ENCODE data around the gene SELENOH. TPM values are rescaled to one million over a fixed set of nuclear protein-coding genes. Genes with fewer than 3 reads are reported as not detected.

SELENOH gene
- total RNA-seq, 1 experiment from 2014 or later = 306 TPM

DNA sequence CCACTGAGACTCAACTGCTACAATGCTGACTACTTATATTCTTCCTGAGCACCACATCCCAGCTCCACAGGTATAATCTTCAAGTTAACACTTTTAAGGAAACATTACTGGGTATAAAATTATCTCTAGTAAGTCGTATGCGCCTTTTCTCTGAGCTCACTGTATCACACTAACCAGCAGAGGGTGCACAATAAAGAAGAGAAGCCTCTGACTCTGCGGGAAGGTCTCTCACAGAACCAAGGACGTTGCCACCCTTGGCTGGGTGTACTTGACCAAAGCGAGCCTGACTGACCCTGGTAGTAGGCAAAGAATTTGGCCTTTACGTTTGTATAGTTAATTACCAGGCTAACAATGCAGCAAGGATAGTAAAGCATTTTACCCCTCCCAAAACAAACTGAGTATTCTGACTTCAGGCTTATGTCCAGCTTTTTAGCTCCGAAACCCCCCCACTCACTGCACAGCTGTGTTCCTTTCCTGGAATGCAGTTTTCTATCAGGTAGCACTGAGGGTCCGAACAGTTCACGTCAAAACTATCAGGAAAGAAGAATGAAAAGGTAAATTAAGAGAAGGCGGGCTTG is 10.5 kb downstream of the SELENOH start, which contains the start of gene BTBD18:
BTBD18 (minus strand) TSS at position 144 of the 578 bp plus-strand sequence. CDS start 631 bp downstream, outside the sequence.
- Histone ChIP-seq H3F3A (ENCODE audit: low read length, unreplicated experiment) (peaks cover 5% of the 10 kb centered on the region), H3K27me3 (ENCODE audit: low read length) (no peaks in the 10 kb centered on the region), H3K4me1 (ENCODE audit: insufficient read depth, low read length) (0 out of 2 replicates have a peak, but pooled peaks cover 3% of the 10 kb centered on the region), H3K9me3 (ENCODE audit: low read length) (no peaks in the 10 kb centered on the region), H3K36me3 (ENCODE audit: low read depth, low read length) (no peaks in the 10 kb centered on the region), H3K9me2 (replicated peaks; ENCODE audit: low read length) (no peaks in the 10 kb centered on the region), H3K79me2 (ENCODE audit: low read length) (no peaks in the 10 kb centered on the region), H3K4me2 (ENCODE audit: low read length) (no peak within 1 kb of the TSS), H2AFZ (ENCODE audit: low read length) (no peak within 1 kb of the TSS), H3K9ac (ENCODE audit: low read length) (no peak within 1 kb of the TSS), H3K27ac (ENCODE audit: low read length) (no peak within 1 kb of the TSS), H4K20me1 (ENCODE audit: low read length) (no peaks in the 10 kb centered on the region), H3K4me3 (ENCODE audit: low read length) (no peak within 1 kb of the TSS)
- ChIA-PET CTCF (interaction anchor here (0.5 to 2.7 kb wide), 9 partner anchors 10 to 762 kb away, joined by 3 to 46 read pairs (median 5); partner anchors contain the start of gene CTNND1), POLR2A (ENCODE audit: unreplicated experiment) (interaction anchor here (0.6 to 1.1 kb wide), 2 partner anchors 9 to 48 kb away, joined by 5 read pairs; no protein-coding TSS in a partner anchor)
- no TSS peak for BruUV-seq (replicated peaks)
- TF ChIP-seq EZH2phosphoT487 (IDR thresholded peaks at IDR 0.05; ENCODE audit: borderline replicate concordance, low read length) = no peak
- TF ChIP-seq, protein P1, sequence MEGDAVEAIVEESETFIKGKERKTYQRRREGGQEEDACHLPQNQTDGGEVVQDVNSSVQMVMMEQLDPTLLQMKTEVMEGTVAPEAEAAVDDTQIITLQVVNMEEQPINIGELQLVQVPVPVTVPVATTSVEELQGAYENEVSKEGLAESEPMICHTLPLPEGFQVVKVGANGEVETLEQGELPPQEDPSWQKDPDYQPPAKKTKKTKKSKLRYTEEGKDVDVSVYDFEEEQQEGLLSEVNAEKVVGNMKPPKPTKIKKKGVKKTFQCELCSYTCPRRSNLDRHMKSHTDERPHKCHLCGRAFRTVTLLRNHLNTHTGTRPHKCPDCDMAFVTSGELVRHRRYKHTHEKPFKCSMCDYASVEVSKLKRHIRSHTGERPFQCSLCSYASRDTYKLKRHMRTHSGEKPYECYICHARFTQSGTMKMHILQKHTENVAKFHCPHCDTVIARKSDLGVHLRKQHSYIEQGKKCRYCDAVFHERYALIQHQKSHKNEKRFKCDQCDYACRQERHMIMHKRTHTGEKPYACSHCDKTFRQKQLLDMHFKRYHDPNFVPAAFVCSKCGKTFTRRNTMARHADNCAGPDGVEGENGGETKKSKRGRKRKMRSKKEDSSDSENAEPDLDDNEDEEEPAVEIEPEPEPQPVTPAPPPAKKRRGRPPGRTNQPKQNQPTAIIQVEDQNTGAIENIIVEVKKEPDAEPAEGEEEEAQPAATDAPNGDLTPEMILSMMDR (conservative IDR thresholded peaks at IDR 0.05; ENCODE audit: low read depth, low read length) = peak; percentile 87
- peak; percentile 79 for DNase-seq
- intact Hi-C loops (cut with micrococcal nuclease) = loop anchor here (1.0 kb wide), 1 partner anchor 49 kb away; no protein-coding TSS in a partner anchor
- peak; percentile 92 for ATAC-seq

DNA sequence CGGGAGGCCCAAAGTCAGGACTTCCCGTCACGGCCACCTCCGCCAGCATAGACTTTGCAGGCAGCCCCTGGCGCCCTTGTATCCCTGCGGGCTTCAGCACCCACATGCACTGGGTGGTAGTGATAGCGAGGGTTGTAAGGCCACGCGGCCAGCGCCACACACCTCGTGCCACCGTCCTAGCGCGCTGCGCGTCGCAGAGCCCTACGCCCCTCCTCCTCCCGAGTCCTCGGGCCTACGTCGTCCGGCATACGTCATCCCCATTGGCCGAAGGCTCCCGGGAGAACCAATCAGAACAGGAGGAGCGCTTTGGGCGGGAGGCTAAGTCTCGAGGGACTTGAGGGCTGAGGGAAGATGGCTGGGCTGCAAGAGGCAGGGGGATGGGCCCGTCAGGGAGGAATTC is 11.7 kb downstream of the SELENOH start:
- intact Hi-C loops (cut with micrococcal nuclease) = no loop called here
- Histone ChIP-seq H3K9me3 (ENCODE audit: low read length) (no peaks in the 10 kb centered on the region), H3K4me2 (ENCODE audit: low read length) (no peak overlapping the region), H3K9ac (ENCODE audit: low read length) (no peak overlapping the region), H2AFZ (ENCODE audit: low read length) (no peak overlapping the region), H3K4me1 (ENCODE audit: insufficient read depth, low read length) (0 out of 2 replicates have a peak, but pooled peaks cover 3% of the 10 kb centered on the region), H3K27ac (ENCODE audit: low read length) (no peak overlapping the region), H3K4me3 (ENCODE audit: low read length) (no peak overlapping the region), H3K27me3 (ENCODE audit: low read length) (no peaks in the 10 kb centered on the region), H3K9me2 (replicated peaks; ENCODE audit: low read length) (no peaks in the 10 kb centered on the region), H4K20me1 (ENCODE audit: low read length) (no peaks in the 10 kb centered on the region), H3F3A (ENCODE audit: low read length, unreplicated experiment) (peaks cover 3% of the 10 kb centered on the region), H3K36me3 (ENCODE audit: low read depth, low read length) (no peaks in the 10 kb centered on the region), H3K79me2 (ENCODE audit: low read length) (no peaks in the 10 kb centered on the region)
- DNase-seq (no peak), ATAC-seq (no peak)
- TF ChIP-seq, protein P1 (conservative IDR thresholded peaks at IDR 0.05; ENCODE audit: low read depth, low read length) = no peak
- no peak for TF ChIP-seq EZH2 (IDR thresholded peaks at IDR 0.05; ENCODE audit: low read length, unreplicated experiment)
- TF ChIP-seq EZH2phosphoT487 (IDR thresholded peaks at IDR 0.05; ENCODE audit: borderline replicate concordance, low read length) = no peak
- ChIA-PET POLR2A (ENCODE audit: unreplicated experiment) (no interaction called here), CTCF (interaction anchor here (0.7 to 2.7 kb wide), 3 partner anchors 41 to 47 kb away, joined by 4 to 46 read pairs (median 13); no protein-coding TSS in a partner anchor)
- no TSS peak for BruUV-seq (replicated peaks)

DNA sequence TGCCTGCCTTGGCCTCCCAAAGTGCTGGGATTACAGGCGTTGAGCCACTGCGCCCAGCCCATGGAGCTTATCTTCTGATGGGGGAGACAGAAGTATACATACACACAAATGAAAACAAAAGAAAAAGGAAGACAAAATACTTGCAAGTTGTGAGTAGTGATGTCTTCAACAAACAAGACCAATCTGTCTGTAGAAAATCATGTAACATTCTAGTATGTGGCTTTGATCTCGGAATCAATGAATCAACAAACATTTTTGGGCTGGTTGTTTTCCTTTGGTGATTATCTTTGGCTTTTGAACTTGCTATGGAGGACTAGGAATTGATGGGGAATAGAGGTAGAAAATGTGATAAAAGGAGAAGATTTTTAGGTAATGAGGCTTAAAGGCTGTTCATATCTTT is 16.9 kb downstream of the SELENOH start:
- H3F3A ChIP-seq (ENCODE audit: low read length, unreplicated experiment) = no peaks in the 10 kb centered on the region
- intact Hi-C loops (cut with micrococcal nuclease) = no loop called here
- no TSS peak for BruUV-seq (replicated peaks)
- peaks cover 8% of the 10 kb centered on the region; the same call in 1 of the 2 replicates for H4K20me1 ChIP-seq (ENCODE audit: low read length)
- DNase-seq (no peak), ATAC-seq (no peak)
- no peak overlapping the region for H3K4me3 ChIP-seq (ENCODE audit: low read length)
- no peaks in the 10 kb centered on the region for H3K27me3 ChIP-seq (ENCODE audit: low read length)
- TF ChIP-seq EZH2phosphoT487 (IDR thresholded peaks at IDR 0.05; ENCODE audit: borderline replicate concordance, low read length) (no peak), EZH2 (IDR thresholded peaks at IDR 0.05; ENCODE audit: low read length, unreplicated experiment) (no peak)
- TF ChIP-seq, protein P1 (conservative IDR thresholded peaks at IDR 0.05; ENCODE audit: low read depth, low read length) = no peak
- no peaks in the 10 kb centered on the region for H3K36me3 ChIP-seq (ENCODE audit: low read depth, low read length)
- H3K27ac ChIP-seq (ENCODE audit: low read length) = no peak overlapping the region
- H2AFZ ChIP-seq (ENCODE audit: low read length) = no peak overlapping the region
- peaks cover 4% of the 10 kb centered on the region; the same call in 1 of the 2 replicates for H3K4me1 ChIP-seq (ENCODE audit: insufficient read depth, low read length)
- H3K4me2 ChIP-seq (ENCODE audit: low read length) = no peak overlapping the region
- no peaks in the 10 kb centered on the region for H3K9me2 ChIP-seq (replicated peaks; ENCODE audit: low read length)
- H3K9ac ChIP-seq (ENCODE audit: low read length) = no peak overlapping the region
- H3K79me2 ChIP-seq (ENCODE audit: low read length) = peaks cover 16% of the 10 kb centered on the region
- CTCF ChIA-PET = interaction anchor here (2.3 kb wide), 1 partner anchor 43 kb away, joined by 13 read pairs; no protein-coding TSS in a partner anchor
- POLR2A ChIA-PET (ENCODE audit: unreplicated experiment) = no interaction called here
- H3K9me3 ChIP-seq (ENCODE audit: low read length) = no peaks in the 10 kb centered on the region

All from PC-3 (cell line).